SKM-1 treated with dmso at 0.1 percent for 144 hours (cell line): ENCODE measurements around the gene HIRIP3.

Experiments used
- DNase-seq: peaks from one replicate; lab custom pipeline; 2025; ENCODE audit not compliant: unreplicated experiment; lab: John Stamatoyannopoulos, UW

The HIRIP3 gene

GRCh38 chr16:29999605-30000004, 4.2 kb upstream of the HIRIP3 start:
- DNase-seq, result no peak

- DNase-seq, result no peak
Observed at GRCh38 chr16:29996766-29997250, 1.4 kb upstream of the HIRIP3 start.

GRCh38 chr16:29995911-29996765, 721 bp upstream of the HIRIP3 start, which contains the start of gene INO80E:
TSS of gene INO80E (plus strand) at chr16:29996241. CDS start at chr16:29996311, 70 bp downstream.
- DNase-seq, result peak; percentile 92

- no peak for DNase-seq
Observed at GRCh38 chr16:29994600-29995323, 655 bp downstream of the HIRIP3 start.

GRCh38 chr16:29993903-29994599, 1.4 kb downstream of the HIRIP3 start:
- DNase-seq, result no peak

GRCh38 chr16:29993191-29993902, 2.1 kb downstream of the HIRIP3 start:
- DNase-seq, result no peak

- DNase-seq, result no peak
Observed at GRCh38 chr16:29992344-29992967, 3.0 kb downstream of the HIRIP3 start.

- DNase-seq, result no peak
Observed at GRCh38 chr16:29991571-29991904, 3.9 kb downstream of the HIRIP3 start.

GRCh38 chr16:29990883-29991570, 4.4 kb downstream of the HIRIP3 start:
- no peak for DNase-seq

- no peak for DNase-seq
Observed at GRCh38 chr16:29990034-29990433, 5.4 kb downstream of the HIRIP3 start.

GRCh38 chr16:29989111-29989858, 6.1 kb downstream of the HIRIP3 start:
- no peak for DNase-seq

- no peak for DNase-seq
Observed at GRCh38 chr16:29988346-29989075, 6.9 kb downstream of the HIRIP3 start.

- no peak for DNase-seq
Observed at GRCh38 chr16:29987371-29988085, 7.9 kb downstream of the HIRIP3 start.

- DNase-seq, result no peak
Observed at GRCh38 chr16:29986931-29987330, 8.5 kb downstream of the HIRIP3 start.

- no peak for DNase-seq
Observed at GRCh38 chr16:29986231-29986630, 9.2 kb downstream of the HIRIP3 start.

- DNase-seq, result no peak
Observed at GRCh38 chr16:29985271-29985811, 10.1 kb downstream of the HIRIP3 start.

GRCh38 chr16:29984764-29985147, 10.7 kb downstream of the HIRIP3 start:
- DNase-seq, result no peak
